ENCODE results near the gene WWTR1. TPM values are rescaled to one million over a fixed set of nuclear protein-coding genes. Genes with fewer than 3 reads are reported as not detected.
A peak's percentile ranks its signal among the peaks of the same experiment; 100 is the strongest.

WWTR1 gene
- total RNA-seq, 1 donor from 2014 or later = 52.0 TPM

GRCh38 chr3:149655826-149656574 is 1.8 kb downstream of the WWTR1 start:
- no peak for DNase-seq (ENCODE audit: low read depth)
- no peak for TF ChIP-seq CTCF (conservative IDR thresholded peaks at IDR 0.05; ENCODE audit: low read depth, low read length)
- H3K4me3 ChIP-seq (ENCODE audit: low read depth, low read length) = peak overlapping the region; percentile 81

DNA sequence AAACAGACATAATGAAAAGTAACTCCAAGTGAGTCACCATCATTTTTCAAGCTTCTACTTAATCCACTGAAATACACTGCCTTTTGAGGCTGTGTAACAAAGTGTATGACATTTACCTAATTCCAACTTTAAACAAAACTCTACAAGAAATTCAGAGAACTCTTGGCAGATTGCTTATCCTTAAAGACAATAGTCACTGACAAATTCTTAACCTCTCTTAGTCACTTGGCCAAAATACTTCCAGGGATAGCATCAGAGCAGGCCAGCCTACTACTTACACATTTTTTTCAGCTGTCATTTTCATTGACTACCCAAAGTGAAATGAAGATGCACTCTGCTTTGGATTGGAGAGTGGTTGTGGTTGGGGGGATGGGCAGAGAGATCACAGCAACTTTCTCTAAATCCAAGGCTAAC is 3.6 kb downstream of the WWTR1 start:
- TF ChIP-seq CTCF (conservative IDR thresholded peaks at IDR 0.05; ENCODE audit: low read depth, low read length) = no peak
- peak overlapping the region; percentile 35 for H3K4me3 ChIP-seq (ENCODE audit: low read depth, low read length)
- no peak for DNase-seq (ENCODE audit: low read depth)

DNA sequence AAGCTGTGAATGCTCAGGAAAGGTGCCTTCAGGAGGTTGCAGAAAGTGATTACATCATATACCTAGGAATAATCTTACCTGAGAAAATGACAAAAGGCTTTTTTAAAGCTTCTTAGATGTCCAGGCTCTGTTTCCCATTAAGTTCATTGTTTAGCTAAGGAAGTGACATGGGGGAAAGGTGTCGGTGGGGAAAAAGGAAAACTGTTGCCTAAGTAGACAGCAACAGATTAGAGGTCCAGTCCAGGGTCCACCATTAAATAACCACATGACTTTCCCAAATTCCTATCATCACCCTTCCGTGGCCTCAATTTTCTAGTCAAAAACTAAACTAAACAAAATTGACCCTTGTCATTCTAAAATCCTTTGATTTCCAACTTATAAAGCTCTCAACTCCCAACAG is 4.3 kb downstream of the WWTR1 start:
- no peak for DNase-seq (ENCODE audit: low read depth)
- H3K4me3 ChIP-seq (ENCODE audit: low read depth, low read length) = peak overlapping the region; percentile 1
- TF ChIP-seq CTCF (conservative IDR thresholded peaks at IDR 0.05; ENCODE audit: low read depth, low read length) = no peak

DNA sequence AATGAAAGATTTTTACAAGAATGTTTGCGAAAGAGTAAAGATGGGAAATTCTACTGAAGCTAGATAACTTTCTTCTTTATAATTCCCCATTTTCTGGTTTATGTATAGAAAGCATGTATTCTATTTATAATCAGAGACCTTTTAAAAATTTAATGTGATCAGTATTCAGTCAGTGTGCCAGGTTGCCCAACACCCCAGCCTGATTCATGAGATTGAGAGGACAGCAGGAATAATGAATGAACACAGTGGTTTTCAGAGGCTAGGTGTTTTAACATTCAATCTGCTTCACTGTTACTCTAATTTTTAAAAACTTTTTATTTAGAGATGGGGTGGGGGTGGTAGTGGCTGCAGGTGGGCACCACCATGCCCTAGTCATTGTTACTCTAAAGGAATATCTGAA is 4.7 kb downstream of the WWTR1 start:
- TF ChIP-seq CTCF (conservative IDR thresholded peaks at IDR 0.05; ENCODE audit: low read depth, low read length) = no peak
- H3K4me3 ChIP-seq (ENCODE audit: low read depth, low read length) = no peak overlapping the region
- no peak for DNase-seq (ENCODE audit: low read depth)

GRCh38 chr3:149650828-149651227 is 7.0 kb downstream of the WWTR1 start:
- TF ChIP-seq CTCF (conservative IDR thresholded peaks at IDR 0.05; ENCODE audit: low read depth, low read length) = no peak
- no peak for DNase-seq (ENCODE audit: low read depth)
- no peak overlapping the region for H3K4me3 ChIP-seq (ENCODE audit: low read depth, low read length)

DNA sequence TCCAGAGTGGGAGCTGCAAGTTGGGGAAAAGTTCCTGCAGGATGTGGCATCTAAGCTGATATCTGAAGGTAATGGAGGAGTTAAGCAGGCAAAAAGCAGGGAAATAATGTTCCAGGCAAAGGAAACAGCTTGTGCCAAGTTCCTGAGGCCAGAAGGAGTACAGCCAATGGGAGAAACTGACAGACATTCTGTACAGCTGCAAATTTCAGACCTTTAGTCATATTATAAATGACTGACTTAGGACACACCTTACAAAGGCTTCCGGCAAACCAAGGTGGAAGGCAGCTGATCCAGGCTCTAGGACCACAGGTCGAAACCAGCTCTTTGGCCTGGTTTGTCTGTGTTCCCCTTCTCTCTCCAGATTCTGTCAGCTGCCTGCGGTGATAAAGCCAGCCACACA is 9.3 kb downstream of the WWTR1 start:
- DNase-seq (ENCODE audit: low read depth) = no peak
- H3K4me3 ChIP-seq (ENCODE audit: low read depth, low read length) = no peak overlapping the region
- TF ChIP-seq CTCF (conservative IDR thresholded peaks at IDR 0.05; ENCODE audit: low read depth, low read length) = no peak

GRCh38 chr3:149647812-149648211 is 10.0 kb downstream of the WWTR1 start:
- no peak for TF ChIP-seq CTCF (conservative IDR thresholded peaks at IDR 0.05; ENCODE audit: low read depth, low read length)
- H3K4me3 ChIP-seq (ENCODE audit: low read depth, low read length) = no peak overlapping the region
- DNase-seq (ENCODE audit: low read depth) = no peak
